ENCODE results near the gene UCN2. TPM values are rescaled to one million over a fixed set of nuclear protein-coding genes. Genes with fewer than 3 reads are reported as not detected.
"Not testable (repeated sequence)": the region's sequence is repeated elsewhere in the genome, so short reads cannot be mapped to it uniquely, and the experiment has no call there.

UCN2 gene
- total RNA-seq, 2 donors from 2014 or later: not detected

DNA sequence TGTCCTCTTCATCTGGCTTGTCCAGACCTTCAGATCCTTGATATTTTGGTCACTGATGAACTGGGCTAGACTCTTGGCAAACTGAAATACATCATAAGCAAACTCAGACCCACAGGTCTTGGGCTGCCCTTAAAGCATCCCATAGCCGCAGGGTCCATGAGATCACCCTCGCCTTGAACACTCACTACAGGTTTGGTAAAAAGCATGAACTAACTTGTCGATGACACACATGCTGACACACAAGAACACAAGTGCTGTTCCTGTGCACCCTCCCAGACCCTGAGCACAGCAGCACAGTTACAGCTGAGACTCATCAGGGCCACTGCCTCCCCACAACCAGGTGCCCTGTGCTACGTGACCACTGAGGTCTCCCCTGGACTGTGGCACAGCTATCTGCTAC lies 28.0 kb downstream of the UCN2 start:
- Mint-ChIP-seq H3K36me3 (ENCODE audit: insufficient read depth in 2 of 2) (peaks cover 0 to 5% of the 10 kb centered on the region in 2 donors), H3K4me3 (no peak overlapping the region), H3K4me1 (ENCODE audit: low read depth) (no peaks in the 10 kb centered on the region), H3K27me3 (ENCODE audit: low read depth) (no peaks in the 10 kb centered on the region), H3K27ac (no peak overlapping the region), H3K9me3 (no peaks in the 10 kb centered on the region)
- no peak for ATAC-seq (replicated peaks in 1 of 2)
- DNase-seq: no peak

DNA sequence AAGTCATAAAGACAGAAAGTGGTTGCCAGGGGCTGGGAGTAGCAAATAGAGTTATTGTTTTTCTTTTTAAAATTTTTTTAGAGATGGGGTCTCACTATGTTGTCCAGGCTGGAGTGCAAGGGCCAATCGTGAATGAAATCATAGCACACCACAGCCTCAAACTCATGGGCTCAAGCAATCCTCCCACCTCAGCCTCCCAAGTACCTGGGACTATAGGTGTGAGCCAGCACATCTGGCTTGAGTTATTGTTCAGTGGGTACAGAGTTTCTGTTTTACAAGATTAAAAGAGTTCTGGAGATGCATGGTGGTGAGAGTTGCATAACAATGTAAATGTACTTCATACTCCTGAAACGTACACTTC lies 30.6 kb downstream of the UCN2 start:
- no peak for ATAC-seq (replicated peaks in 1 of 2)
- peaks cover 0 to 5% of the 10 kb centered on the region in 2 donors for H3K36me3 Mint-ChIP-seq (ENCODE audit: insufficient read depth in 2 of 2)
- H3K4me1 Mint-ChIP-seq (ENCODE audit: low read depth): no peaks in the 10 kb centered on the region
- H3K27ac Mint-ChIP-seq: no peak overlapping the region
- H3K9me3 Mint-ChIP-seq: no peaks in the 10 kb centered on the region
- no peak overlapping the region for H3K4me3 Mint-ChIP-seq
- no peak for DNase-seq
- no peaks in the 10 kb centered on the region for H3K27me3 Mint-ChIP-seq (ENCODE audit: low read depth)

GRCh38 chr3:48532271-48532976 lies 31.2 kb downstream of the UCN2 start:
- Mint-ChIP-seq H3K36me3 (ENCODE audit: insufficient read depth in 2 of 2) (peaks cover 0 to 5% of the 10 kb centered on the region in 2 donors), H3K27me3 (ENCODE audit: low read depth) (no peaks in the 10 kb centered on the region), H3K4me3 (no peak overlapping the region), H3K27ac (no peak overlapping the region), H3K9me3 (no peaks in the 10 kb centered on the region), H3K4me1 (ENCODE audit: low read depth) (no peaks in the 10 kb centered on the region)
- ATAC-seq (replicated peaks in 1 of 2) (no peak), DNase-seq (no peak)

- H3K4me1 Mint-ChIP-seq (ENCODE audit: low read depth); H3K4me3 Mint-ChIP-seq; H3K27ac Mint-ChIP-seq; H3K9me3 Mint-ChIP-seq; H3K36me3 Mint-ChIP-seq (ENCODE audit: insufficient read depth in 2 of 2); DNase-seq; H3K27me3 Mint-ChIP-seq (ENCODE audit: low read depth); ATAC-seq (replicated peaks in 1 of 2): not testable (repeated sequence)
Observed at GRCh38 chr3:48530701-48531100, 32.9 kb downstream of the UCN2 start.

- DNase-seq (no peak), ATAC-seq (replicated peaks in 1 of 2) (no peak)
- Mint-ChIP-seq H3K9me3 (no peaks in the 10 kb centered on the region), H3K4me1 (ENCODE audit: low read depth) (no peaks in the 10 kb centered on the region), H3K27me3 (ENCODE audit: low read depth) (no peaks in the 10 kb centered on the region), H3K4me3 (no peak overlapping the region), H3K36me3 (ENCODE audit: insufficient read depth in 2 of 2) (peaks cover 0 to under 1% of the 10 kb centered on the region in 2 donors), H3K27ac (no peak overlapping the region)
Observed at GRCh38 chr3:48528754-48529153, 34.8 kb downstream of the UCN2 start.

DNA sequence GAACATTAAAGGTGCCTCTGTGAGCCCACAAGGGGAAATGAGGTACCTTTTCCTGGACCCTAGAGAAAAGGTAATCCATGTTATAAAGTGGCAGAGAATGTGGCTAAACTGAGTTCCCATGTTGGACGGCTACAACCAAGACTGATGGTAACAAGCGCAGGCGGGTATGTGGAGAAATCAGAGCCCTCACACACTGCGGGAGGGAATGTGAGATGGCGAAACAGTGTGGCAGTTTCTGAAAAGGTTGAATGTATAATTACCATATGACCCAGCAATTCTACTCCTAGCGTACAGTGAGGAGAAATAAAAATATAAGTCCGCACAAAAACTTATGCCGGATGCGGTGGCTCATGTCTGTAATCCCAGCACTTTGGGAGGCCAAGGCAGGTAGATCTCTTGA lies 35.5 kb downstream of the UCN2 start:
- H3K36me3 Mint-ChIP-seq (ENCODE audit: insufficient read depth in 2 of 2): no peaks in the 10 kb centered on the region
- H3K27me3 Mint-ChIP-seq (ENCODE audit: low read depth): no peaks in the 10 kb centered on the region
- H3K27ac Mint-ChIP-seq: no peak overlapping the region
- H3K4me3 Mint-ChIP-seq: no peak overlapping the region
- H3K9me3 Mint-ChIP-seq: no peaks in the 10 kb centered on the region
- DNase-seq (no peak), ATAC-seq (replicated peaks in 1 of 2) (no peak)
- H3K4me1 Mint-ChIP-seq (ENCODE audit: low read depth): no peaks in the 10 kb centered on the region

- DNase-seq: no peak
- H3K27me3 Mint-ChIP-seq (ENCODE audit: low read depth): no peaks in the 10 kb centered on the region
- H3K4me1 Mint-ChIP-seq (ENCODE audit: low read depth): no peaks in the 10 kb centered on the region
- no peaks in the 10 kb centered on the region for H3K36me3 Mint-ChIP-seq (ENCODE audit: insufficient read depth in 2 of 2)
- no peak for ATAC-seq (replicated peaks in 1 of 2)
- H3K4me3 Mint-ChIP-seq: no peak overlapping the region
- H3K9me3 Mint-ChIP-seq: no peaks in the 10 kb centered on the region
- no peak overlapping the region for H3K27ac Mint-ChIP-seq
Observed at GRCh38 chr3:48524970-48525369, 38.6 kb downstream of the UCN2 start.

- DNase-seq (no peak), ATAC-seq (replicated peaks in 1 of 2) (no peak)
- Mint-ChIP-seq H3K4me3 (no peak overlapping the region), H3K36me3 (ENCODE audit: insufficient read depth in 2 of 2) (no peaks in the 10 kb centered on the region), H3K27me3 (ENCODE audit: low read depth) (no peaks in the 10 kb centered on the region), H3K4me1 (ENCODE audit: low read depth) (peaks cover 32% of the 10 kb centered on the region), H3K9me3 (no peaks in the 10 kb centered on the region), H3K27ac (no peak overlapping the region)
Observed at GRCh38 chr3:48521635-48522034, 41.9 kb downstream of the UCN2 start.

GRCh38 chr3:48519277-48519643 lies 44.3 kb downstream of the UCN2 start:
- no peak for ATAC-seq (replicated peaks in 1 of 2)
- DNase-seq: no peak
- Mint-ChIP-seq H3K36me3 (ENCODE audit: insufficient read depth in 2 of 2) (no peaks in the 10 kb centered on the region), H3K9me3 (no peaks in the 10 kb centered on the region), H3K27ac (no peak overlapping the region), H3K4me1 (ENCODE audit: low read depth) (peaks cover 56% of the 10 kb centered on the region), H3K27me3 (ENCODE audit: low read depth) (no peaks in the 10 kb centered on the region), H3K4me3 (no peak overlapping the region)

GRCh38 chr3:48518638-48519276 lies 44.8 kb downstream of the UCN2 start:
- Mint-ChIP-seq H3K27ac (no peak overlapping the region), H3K36me3 (ENCODE audit: insufficient read depth in 2 of 2) (no peaks in the 10 kb centered on the region), H3K9me3 (no peaks in the 10 kb centered on the region), H3K4me1 (ENCODE audit: low read depth) (peaks cover 61% of the 10 kb centered on the region), H3K27me3 (ENCODE audit: low read depth) (no peaks in the 10 kb centered on the region), H3K4me3 (no peak overlapping the region)
- DNase-seq: no peak
- ATAC-seq (replicated peaks in 1 of 2): peak in 1 of 2 donors; percentile 38

DNA sequence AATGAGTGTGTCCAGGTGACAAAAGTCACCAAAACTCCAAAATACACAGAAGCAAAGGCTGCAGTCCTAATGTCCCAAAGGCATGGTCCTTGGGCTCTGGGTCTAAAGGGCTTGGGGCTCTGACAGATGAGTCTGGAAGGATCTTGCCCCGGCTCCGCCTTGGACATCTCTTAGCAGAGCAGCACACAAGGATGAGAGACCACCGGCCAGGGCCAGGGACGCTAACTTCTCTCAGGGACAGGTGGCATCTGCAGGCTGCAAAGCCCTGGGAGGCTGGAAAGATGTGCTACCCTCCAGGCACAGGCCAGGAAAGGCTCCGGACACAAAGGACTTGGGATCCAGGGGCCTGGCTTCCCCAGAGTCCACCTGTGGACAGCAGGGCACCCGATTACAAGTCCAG lies 45.5 kb downstream of the UCN2 start:
- H3K9me3 Mint-ChIP-seq: no peaks in the 10 kb centered on the region
- DNase-seq (no peak), ATAC-seq (replicated peaks in 1 of 2) (no peak)
- no peak overlapping the region for H3K27ac Mint-ChIP-seq
- no peaks in the 10 kb centered on the region for H3K36me3 Mint-ChIP-seq (ENCODE audit: insufficient read depth in 2 of 2)
- H3K27me3 Mint-ChIP-seq (ENCODE audit: low read depth): no peaks in the 10 kb centered on the region
- H3K4me3 Mint-ChIP-seq: no peak overlapping the region
- peaks cover 62% of the 10 kb centered on the region for H3K4me1 Mint-ChIP-seq (ENCODE audit: low read depth)

DNA sequence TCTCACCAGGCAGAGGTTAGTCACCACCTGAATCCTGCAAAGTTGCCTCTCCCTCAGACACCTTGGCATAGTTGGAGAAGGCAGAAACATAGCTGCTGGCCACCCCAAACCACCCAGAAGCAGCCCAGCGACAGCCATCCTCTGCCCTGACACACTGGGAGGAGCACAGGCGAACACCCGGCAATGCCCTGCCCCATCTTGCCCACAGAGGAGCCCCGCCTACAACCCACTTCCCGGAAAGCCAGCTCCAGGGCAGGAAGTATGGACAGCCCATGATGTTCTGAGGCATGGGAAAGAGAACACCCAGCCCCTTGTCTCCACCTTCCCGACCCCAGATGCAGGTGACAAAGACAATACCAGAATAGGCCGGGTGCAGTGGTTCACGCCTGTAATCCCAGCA lies 47.0 kb downstream of the UCN2 start:
- peak in 1 of 2 donors; percentile 22 for DNase-seq

GRCh38 chr3:48514431-48515227 lies 49.0 kb downstream of the UCN2 start:
- H3K36me3 Mint-ChIP-seq (ENCODE audit: insufficient read depth in 2 of 2): no peaks in the 10 kb centered on the region
- H3K27ac Mint-ChIP-seq: no peak overlapping the region
- DNase-seq: peak in 1 of 2 donors; percentile 35
- peaks cover 66% of the 10 kb centered on the region for H3K4me1 Mint-ChIP-seq (ENCODE audit: low read depth)
- no peaks in the 10 kb centered on the region for H3K27me3 Mint-ChIP-seq (ENCODE audit: low read depth)
- peak; percentile 50 to 81 for ATAC-seq (replicated peaks in 1 of 2)
- no peaks in the 10 kb centered on the region for H3K9me3 Mint-ChIP-seq
- peak overlapping the region in 1 of 2 donors; percentile 20 for H3K4me3 Mint-ChIP-seq

More for the DNA sequence above, 47.0 kb downstream of the UCN2 start:
- peak in 1 of 2 donors; percentile 54 for ATAC-seq (replicated peaks in 1 of 2)
- H3K36me3 Mint-ChIP-seq (ENCODE audit: insufficient read depth in 2 of 2): no peaks in the 10 kb centered on the region
- H3K4me1 Mint-ChIP-seq (ENCODE audit: low read depth): peaks cover 62% of the 10 kb centered on the region
- H3K27ac Mint-ChIP-seq: peak overlapping the region; percentile 44
- H3K27me3 Mint-ChIP-seq (ENCODE audit: low read depth): no peaks in the 10 kb centered on the region
- H3K4me3 Mint-ChIP-seq: no peak overlapping the region
- no peaks in the 10 kb centered on the region for H3K9me3 Mint-ChIP-seq
